ENCODE results near the gene MTR.

The MTR gene

GRCh38 chr1:236779312-236779711, 15.8 kb upstream of the MTR start:
- no peak for DNase-seq

- DNase-seq: no peak
Measured at GRCh38 chr1:236785477-236785876, 9.6 kb upstream of the MTR start.

GRCh38 chr1:236786453-236786852, 8.6 kb upstream of the MTR start:
- no peak for DNase-seq

- no peak for DNase-seq
Measured at GRCh38 chr1:236794585-236795034, 482 bp upstream of the MTR start.

- peak; percentile 8 for DNase-seq
Measured at GRCh38 chr1:236795757-236796667, 920 bp downstream of the MTR start.

- DNase-seq: no peak
Measured at GRCh38 chr1:236799001-236799400, 3.9 kb downstream of the MTR start.

GRCh38 chr1:236800002-236800620, 5.0 kb downstream of the MTR start:
- no peak for DNase-seq

- DNase-seq: no peak
Measured at GRCh38 chr1:236800623-236801022, 5.5 kb downstream of the MTR start.

GRCh38 chr1:236802264-236802663, 7.2 kb downstream of the MTR start:
- no peak for DNase-seq

GRCh38 chr1:236806634-236807033, 11.5 kb downstream of the MTR start:
- no peak for DNase-seq

- DNase-seq: no peak
Measured at GRCh38 chr1:236808005-236808404, 12.9 kb downstream of the MTR start.

GRCh38 chr1:236808564-236809130, 13.6 kb downstream of the MTR start:
- no peak for DNase-seq

- no peak for DNase-seq
Measured at GRCh38 chr1:236809148-236809547, 14.1 kb downstream of the MTR start.

- no peak for DNase-seq
Measured at GRCh38 chr1:236810018-236810417, 14.9 kb downstream of the MTR start.

GRCh38 chr1:236812334-236813030, 17.4 kb downstream of the MTR start:
- no peak for DNase-seq

GRCh38 chr1:236815941-236816340, 20.8 kb downstream of the MTR start:
- DNase-seq: no peak

- DNase-seq: no peak
Measured at GRCh38 chr1:236819856-236820255, 24.8 kb downstream of the MTR start.

GRCh38 chr1:236821091-236821627, 26.1 kb downstream of the MTR start:
- no peak for DNase-seq

- DNase-seq: no peak
Measured at GRCh38 chr1:236823559-236823958, 28.5 kb downstream of the MTR start.

GRCh38 chr1:236829085-236829484, 34.0 kb downstream of the MTR start:
- DNase-seq: no peak

- DNase-seq: no peak
Measured at GRCh38 chr1:236830116-236830515, 35.0 kb downstream of the MTR start.

GRCh38 chr1:236830560-236830959, 35.5 kb downstream of the MTR start:
- no peak for DNase-seq

- no peak for DNase-seq
Measured at GRCh38 chr1:236833575-236833974, 38.5 kb downstream of the MTR start.
